Breast epithelium (tissue), 3 donors: Measurements from ENCODE around the gene NR2C2.

ENCODE experiments used
- CTCF ChIP-seq, 3 donors: fragments of 450-650 bp; IDR thresholded peaks; one replicate each; pipeline ENCODE4 v1.5.1; 2016 to 2017; ENCODE audit warnings: antibody characterized with exemption in 3 of 3, mild to moderate bottlenecking in 3 of 3, moderate library complexity in 3 of 3
- POLR2A ChIP-seq: fragments of 450-650 bp; IDR thresholded peaks from one replicate; pipeline ENCODE4 v1.6.1; 2016; ENCODE audit warnings: antibody characterized with exemption, mild to moderate bottlenecking, moderate library complexity

GRCh38 chr3:14947100-14947885, at the start of gene NR2C2:
- TF ChIP-seq CTCF (IDR thresholded peaks at IDR 0.05) (no peak), POLR2A (no peak)
